Stimulated activated CD8-positive, alpha-beta memory T cell treated with anti-CD3 and anti-CD28 coated beads, Interleukin-15, amount 100 ng/mL, for 1 hour (primary cell): ENCODE data around the gene EIF4A2.
A peak's percentile ranks its signal among the peaks of the same experiment; 100 is the strongest.
"Not testable (repeated sequence)": the region's sequence is repeated elsewhere in the genome, so short reads cannot be mapped to it uniquely, and the experiment has no call there.

Experiments used
- DNase-seq: peaks from one replicate; pipeline ENCODE4 v3.0.0-alpha.2; 2020; ENCODE audit warnings: low read depth

EIF4A2 gene

DNA sequence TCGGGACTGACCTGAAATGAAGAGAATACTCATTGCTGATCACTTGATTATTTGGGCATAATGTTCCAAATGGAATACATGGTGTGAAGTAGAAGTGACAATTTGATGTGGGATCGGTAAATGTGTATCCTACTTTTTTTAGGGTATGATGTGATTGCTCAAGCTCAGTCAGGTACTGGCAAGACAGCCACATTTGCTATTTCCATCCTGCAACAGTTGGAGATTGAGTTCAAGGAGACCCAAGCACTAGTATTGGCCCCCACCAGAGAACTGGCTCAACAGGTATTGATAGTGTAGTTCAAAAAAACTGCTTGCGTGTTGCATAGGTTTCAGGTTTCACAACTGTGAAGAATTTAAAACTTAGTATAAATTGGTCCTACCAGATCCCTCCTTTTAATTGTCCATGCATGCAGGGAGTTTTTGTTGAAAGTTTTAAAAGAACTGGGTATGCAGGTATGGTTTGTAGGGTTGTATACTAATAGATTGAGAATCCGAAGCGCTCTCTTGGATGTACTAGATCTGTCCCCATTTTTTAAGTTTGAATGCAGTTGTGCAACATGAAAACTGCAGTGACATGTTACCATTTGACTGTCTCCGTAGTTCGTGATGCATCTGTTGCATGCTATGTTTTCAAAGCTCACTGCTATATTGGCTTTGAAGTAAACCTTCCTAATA lies 1.6 kb downstream of the EIF4A2 start:
- no peak for DNase-seq

DNA sequence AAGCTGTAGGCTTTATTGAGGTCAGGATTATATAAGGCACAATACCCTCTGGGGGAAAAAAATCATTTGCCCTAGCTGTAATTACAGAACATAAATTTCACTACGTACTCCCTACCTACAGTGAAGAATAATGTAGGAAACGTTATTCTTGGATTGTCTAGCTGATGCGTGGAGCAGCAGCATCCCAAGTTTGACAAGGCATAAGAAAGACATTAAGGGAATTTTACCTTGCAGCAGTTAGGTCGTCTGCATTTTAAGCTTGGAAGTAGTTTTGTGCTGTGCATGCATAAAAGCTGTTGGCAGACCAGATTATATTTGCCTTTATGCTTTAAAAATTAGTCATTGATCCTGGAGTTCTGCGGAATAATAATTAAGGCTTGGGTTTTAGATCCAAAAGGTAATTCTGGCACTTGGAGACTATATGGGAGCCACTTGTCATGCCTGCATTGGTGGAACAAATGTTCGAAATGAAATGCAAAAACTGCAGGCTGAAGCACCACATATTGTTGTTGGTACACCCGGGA lies 2.2 kb downstream of the EIF4A2 start:
- DNase-seq = no peak

DNA sequence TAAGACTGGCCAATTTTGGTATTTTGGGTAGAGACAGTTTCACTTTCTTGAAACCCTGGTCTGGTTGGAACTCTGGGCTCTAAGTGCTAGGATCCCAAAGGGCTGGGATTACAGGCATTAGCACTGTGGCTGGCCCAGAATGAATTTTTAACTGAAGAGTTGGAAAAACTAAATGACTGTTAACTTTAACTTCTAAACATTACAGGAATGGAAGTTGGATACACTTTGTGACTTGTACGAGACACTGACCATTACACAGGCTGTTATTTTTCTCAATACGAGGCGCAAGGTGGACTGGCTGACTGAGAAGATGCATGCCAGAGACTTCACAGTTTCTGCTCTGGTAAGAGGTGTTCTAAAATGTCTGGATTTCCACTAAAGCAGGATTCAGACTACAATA lies 3.5 kb downstream of the EIF4A2 start:
- no peak for DNase-seq

DNA sequence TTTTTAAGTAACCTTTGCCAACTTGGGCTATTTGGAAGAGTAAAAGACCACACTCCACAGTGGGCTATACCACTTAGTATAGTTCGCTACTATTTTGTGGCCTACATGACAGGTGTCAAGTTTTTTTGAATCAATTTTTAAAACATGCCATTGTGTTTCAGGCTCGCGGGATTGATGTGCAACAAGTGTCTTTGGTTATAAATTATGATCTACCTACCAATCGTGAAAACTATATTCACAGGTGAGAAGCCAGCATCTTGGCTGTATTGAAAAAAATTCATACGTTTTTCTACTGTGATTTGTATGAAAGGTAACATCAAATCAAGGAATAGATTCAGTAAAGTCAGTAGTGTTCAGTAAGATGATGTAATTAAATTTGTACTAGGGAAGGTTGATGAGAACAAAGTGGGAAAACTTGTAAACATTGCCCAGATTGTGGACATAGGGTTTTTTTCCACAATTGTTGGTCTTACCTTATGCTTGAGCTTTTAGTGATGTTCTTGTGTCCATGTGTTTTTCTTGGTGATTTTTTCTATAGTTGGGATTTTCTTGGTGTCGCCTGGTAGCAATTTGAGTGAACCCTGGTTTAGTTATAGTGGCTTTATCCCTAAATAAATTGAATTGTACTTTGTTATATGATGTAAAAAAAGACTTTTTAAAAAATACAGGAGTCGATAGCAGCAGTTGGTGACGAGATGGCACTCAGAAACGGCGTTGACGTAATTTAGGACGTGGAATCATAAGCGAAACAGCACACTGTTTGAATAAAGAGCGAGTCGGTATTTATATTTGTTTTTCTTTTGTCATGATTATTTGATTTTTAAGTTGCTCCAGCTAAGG lies 4.5 kb downstream of the EIF4A2 start:
- DNase-seq = no peak

DNA sequence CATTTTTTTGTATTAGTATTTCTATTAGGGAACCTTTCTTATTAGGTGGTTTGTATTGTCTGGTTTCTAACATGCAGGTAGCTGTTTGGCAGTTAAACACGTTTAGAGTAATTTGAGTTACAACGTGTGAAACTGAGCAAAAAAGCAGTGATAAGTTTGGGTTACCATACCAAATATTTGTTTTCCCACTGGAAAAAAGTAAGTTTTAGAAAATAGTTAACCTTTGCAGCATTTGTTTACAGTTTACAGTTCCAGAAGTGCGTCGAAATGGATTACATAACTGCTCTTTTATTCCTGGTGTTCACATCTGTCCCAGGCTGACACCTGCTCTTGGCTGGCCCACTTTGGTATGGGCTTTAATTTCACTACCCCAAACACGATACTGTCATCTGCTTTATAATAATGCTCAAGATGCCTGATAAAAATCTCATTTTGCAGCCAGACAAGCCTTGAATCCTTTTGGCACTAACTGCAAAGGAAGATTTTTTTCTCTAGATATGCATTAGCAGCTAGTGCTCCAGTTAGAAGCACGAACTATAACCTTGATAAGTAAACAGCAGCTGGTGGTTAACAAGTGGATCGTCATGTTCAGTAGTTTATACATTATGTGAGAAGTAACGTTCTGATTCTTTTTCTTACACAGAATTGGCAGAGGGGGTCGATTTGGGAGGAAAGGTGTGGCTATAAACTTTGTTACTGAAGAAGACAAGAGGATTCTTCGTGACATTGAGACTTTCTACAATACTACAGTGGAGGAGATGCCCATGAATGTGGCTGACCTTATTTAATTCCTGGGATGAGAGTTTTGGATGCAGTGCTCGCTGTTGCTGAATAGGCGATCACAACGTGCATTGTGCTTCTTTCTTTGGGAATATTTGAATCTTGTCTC lies 5.3 kb downstream of the EIF4A2 start:
- no peak for DNase-seq

DNA sequence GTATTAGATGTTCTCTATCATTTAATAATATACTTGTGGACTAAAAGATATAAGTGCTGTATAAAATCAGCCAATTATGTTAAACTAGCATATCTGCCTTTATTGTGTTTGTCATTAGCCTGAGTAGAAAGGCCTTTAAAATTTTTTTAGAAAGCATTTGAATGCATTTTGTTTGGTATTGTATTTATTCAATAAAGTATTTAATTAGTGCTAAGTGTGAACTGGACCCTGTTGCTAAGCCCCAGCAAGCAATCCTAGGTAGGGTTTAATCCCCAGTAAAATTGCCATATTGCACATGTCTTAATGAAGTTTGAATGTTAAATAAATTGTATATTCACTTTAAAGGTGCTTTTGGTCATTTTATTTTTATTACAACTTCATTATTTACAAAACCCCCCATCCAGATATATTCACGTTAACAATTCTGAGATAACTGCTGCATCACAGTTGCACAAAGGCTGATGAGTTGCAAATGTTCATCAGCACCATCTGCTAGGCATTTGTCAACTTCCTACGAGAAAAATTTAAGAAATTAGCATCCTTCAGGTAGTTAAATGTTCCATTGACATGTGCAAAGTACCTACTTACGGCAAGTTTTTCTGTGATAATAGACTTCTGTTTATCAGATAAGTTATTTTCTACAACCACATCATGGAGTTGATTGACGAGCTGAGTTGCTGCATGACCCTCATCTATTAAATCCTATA lies 6.3 kb downstream of the EIF4A2 start:
- no peak for DNase-seq

DNA sequence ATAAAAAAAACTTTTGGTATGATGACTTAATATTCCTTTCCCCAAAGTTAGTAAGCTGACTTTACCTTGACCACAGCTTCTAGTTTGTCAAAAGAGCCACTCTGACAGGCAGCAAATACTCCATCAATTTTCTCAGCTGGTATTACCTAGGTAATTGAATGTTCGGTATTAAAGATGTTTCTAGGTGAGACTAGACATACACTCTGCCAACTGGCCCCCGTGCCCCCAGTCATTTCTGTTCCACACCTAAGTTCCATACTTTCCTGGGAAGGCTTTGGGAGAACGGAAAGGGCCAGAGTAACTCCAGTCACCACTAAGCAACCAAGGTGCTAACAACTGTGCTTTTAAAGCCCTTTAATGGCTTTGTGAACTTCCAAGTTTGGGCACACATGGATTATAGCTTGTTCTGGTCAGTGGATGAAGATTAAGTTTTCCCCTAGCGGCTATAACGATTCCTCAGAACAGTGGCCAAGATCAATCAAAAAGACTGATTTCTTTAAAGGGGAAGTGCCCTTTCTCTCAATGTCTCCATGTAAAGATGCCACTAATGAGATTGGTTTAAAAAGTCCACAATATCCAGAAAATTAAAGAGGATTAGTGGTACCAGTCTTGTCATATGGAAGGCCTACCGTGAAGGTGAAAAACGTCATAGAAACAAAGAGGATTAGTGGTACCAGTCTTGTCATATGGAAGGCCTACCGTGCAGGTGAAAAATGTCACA lies 7.0 kb downstream of the EIF4A2 start:
- DNase-seq = no peak

DNA sequence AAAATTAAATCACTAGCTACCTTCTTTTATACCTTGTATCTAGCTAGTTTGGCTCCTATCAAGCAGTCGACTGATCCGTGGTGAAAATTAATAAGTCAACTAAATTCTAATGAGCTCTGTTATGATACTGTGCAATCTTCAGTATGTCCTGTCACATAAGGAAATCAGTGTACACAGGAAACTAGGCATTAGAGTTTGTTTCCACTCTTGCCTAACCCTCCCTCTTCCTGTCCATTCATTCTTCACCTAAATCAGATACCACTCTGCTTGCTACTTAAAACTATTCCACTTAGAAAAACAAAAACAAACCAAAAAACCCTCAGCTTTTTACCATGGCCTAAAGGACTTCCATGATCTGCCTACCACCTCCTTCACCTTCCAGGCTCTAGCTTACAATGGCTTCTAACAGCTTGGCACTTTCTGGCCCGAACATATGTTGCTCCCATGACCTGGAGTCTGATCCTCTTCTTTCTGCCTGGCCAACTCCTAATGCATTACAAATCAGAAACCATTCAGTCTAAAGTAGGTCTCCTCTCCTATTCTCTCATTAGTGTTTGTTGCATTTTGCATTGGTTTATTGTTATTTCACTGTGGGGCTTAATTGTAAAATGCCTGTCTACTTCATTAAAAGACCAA lies 15.0 kb downstream of the EIF4A2 start:
- DNase-seq = no peak

DNA sequence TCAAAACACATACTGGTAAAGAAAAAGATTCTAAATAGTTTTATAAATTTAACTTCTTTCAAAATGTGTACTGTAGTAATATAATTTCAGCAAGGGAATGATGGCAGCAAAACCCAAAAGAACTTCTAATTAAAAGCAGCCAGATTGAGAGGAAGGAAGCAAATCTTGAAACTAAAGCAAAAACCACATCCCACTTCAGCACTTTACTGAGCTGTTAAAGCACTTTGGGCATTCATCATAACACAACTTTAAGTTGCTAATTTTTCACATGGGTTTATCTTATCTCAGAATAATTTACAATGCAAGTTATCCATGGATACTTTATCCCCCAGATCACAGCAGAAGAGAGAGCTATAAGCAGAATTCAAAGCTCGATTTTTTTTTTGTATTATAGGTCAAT lies 16.9 kb downstream of the EIF4A2 start:
- DNase-seq = no peak

DNA sequence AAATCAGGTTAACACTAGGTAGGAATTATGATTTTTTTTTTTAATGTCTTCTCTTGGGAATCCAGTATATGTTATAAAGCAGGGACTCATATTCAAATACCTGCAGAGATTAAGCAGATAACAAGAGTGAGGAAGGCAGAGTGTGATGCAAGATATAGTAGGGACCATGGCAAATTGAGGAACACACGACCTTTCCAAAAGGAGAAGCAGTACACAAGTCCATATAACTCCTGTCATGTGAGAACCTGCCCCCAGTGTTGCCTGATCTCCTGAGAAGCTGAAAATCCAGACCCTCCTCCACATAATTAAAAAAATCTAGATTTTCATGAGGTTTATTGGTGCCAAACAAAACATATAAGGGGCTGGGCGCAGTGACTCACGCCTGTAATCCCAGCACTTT lies 19.3 kb downstream of the EIF4A2 start:
- DNase-seq = no peak

DNA sequence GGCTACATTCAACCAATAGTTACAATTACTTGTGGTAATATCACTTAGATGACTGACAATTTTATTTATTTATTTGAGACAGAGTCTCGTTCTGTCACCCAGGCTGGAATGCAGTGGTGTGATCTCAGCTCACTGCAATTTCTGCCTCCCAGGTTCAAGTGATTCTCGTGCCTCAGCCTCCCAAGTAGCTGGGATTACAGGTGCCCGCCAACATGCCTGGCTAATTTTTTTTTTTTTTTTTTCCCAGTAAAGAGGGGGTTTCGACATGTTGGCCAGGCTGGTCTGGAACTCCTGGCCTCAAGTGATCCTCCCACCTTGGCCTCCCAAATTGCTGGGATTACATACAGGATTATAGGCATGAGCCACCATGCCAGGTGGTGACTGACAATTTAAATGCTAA lies 20.1 kb downstream of the EIF4A2 start:
- not testable (repeated sequence) for DNase-seq

DNA sequence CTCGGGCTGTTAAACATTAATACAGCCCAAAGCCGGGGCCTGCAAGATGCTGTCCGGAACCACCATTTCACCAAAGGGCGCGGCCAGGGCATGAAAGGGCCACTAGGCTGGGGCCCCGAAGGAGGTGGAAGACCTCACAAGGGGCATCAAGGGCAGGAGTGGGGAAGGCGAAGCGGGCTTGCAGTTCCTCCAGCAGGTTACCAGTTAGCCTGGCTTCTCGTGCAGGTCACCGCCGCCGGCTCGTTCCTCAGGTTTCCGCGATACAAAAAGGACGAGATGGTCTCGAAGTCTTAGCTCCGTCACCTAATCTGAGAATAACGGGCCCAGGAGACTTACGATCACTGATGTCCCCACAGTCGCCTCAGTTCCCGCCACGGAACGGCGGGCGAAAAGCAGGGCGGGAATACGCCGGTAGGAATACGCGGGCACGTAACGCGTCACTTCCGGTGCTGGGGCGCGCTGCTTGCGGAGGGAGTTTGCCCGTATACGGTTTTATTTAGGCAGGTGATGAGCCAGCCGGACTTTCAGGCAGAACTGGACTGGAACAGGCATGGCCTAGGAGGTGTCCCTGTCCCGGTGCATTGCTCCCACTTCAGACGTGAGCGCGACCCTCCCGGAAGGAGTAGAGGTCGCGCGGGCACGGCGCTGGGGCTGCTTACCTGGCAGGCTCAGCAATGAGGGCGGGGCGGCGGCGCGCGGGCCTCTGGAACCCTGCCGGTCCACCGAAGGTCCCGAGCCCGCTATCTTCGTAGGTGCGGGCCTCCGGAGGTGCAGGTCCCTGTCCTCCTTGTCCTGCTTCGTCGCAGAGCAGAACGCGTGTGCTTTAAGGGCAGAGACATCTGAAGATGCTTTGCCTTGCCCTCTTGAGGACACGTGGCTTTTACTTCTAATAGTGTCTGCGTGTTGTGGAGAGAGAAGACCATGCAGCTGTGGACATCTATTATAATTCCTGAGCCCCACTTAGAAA lies 23.0 kb downstream of the EIF4A2 start, which contains the start of gene RFC4:
RFC4 (minus strand) TSS at position 394 of the 967 bp plus-strand sequence. CDS start 1,769 bp downstream, outside the sequence.
- DNase-seq = peak; percentile 71

DNA sequence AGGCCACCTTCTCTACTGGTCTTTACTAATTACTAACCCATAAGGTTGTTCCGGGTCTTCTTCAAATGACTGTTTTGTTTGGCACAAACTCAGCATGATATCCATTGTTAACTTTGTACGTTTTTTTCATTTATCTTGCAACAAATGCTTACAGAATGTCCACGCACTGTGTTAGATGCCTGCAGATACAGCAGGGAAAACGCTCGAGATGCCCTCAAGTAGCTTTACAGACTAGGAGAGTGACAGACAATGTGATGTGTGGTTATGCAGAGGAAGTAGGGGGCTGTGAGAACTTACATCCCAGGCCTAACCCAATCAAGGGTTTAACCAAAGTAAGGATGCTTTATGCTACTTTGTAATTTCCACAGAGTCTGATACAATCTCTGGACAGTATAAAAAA lies 23.9 kb downstream of the EIF4A2 start:
- DNase-seq = no peak

DNA sequence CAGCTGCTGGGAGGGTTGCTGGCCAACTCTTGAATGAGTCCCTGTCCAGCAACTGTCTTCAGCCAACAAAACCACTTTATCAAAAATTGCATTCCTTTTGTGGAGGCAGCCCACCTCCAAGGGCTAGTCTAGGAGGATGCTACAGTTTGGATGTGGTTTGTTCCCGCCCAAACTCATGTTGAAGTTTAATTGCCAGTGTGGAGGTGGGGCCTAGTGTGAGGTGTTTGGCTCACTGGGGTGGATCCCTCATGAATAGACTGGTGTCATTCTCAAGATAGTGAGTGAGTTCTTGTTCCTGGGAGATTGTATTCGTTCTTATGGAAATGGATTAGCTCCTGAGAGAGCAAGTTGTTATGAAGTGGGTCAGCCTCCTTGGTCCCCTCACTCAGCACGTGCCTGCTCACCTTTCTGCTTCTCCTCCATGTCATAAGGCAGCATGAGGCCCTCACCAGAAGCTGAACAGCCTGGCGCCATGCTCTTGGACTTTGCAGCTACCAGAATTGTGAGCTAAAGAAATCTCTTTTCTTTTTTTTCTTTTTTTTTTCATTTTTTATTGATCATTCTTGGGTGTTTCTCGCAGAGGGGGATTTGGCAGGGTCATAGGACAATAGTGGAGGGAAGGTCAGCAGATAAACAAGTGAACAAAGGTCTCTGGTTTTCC lies 27.1 kb downstream of the EIF4A2 start:
- no peak for DNase-seq

DNA sequence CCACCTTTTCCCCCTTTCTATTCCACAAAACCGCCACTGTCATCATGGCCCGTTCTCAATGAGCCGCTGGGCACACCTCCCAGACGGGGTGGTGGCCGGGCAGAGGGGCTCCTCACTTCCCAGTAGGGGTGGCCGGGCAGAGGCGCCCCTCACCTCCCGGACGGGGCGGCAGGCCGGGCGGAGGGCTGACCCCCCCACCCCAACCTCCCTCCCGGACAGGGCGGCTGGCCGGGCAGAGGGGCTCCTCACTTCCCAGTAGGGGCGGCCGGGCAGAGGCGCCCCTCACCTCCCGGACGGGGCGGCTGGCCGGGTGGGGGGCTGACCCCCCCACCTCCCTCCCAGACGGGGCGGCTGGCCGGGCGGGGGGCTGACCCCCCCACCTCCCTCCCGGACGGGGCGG lies 27.9 kb downstream of the EIF4A2 start:
- not testable (repeated sequence) for DNase-seq

DNA sequence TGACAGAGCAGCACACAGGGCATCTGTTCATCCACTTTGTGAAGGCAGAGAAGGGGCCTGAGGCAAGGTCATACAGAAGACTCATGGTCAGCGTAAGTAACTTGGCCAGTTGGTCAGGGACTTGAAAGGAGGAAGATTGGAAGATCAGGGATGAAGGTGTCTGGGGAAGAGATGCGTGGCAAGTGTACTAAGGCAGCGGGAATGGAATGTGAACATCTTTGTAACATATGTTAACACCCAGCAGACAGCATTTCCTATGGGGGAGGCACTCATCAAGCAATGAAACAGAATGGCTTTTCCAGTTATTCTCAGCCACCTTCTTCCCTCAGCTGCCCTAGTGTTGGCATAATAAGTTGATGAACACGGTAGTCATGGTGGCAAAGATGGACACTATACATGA lies 30.7 kb downstream of the EIF4A2 start:
- no peak for DNase-seq

DNA sequence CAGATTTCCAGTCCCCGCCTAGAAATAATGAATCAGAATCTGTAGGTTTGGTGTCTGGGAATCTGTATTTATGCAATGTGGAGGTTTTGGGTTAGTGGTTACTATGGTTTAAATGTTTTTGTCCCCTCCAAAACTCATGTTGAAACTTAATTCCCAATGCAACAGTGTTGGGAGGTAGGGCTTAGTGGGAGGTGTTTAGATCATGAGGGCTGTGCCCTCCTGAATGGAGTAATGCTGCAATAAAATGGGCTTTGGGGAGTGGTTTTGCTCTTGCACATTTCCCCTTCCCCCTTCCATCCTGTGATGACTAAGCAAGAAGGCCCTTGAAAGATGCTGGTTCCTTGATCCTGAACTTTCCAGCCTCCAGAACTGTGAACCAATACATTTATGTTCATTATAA lies 32.1 kb downstream of the EIF4A2 start:
- no peak for DNase-seq

DNA sequence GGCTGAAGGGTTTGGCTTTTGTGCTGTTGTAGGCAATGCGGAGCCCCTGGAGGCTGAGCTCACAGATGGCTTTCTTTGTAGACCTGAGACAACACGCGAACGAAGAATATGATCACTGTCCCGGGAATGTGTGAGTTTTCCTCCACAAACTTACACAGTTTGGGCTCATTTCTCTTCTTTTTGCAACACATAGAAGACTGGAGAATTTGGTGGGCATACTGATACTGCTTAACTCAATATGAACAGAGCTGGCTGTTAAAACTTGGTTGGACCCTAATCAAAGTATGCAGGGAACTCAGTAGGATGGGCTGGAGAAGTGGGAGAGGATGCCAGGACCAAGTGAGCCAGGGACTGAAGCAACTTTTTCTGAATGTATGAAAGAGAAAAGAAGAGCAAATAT lies 35.1 kb downstream of the EIF4A2 start:
- DNase-seq = no peak

DNA sequence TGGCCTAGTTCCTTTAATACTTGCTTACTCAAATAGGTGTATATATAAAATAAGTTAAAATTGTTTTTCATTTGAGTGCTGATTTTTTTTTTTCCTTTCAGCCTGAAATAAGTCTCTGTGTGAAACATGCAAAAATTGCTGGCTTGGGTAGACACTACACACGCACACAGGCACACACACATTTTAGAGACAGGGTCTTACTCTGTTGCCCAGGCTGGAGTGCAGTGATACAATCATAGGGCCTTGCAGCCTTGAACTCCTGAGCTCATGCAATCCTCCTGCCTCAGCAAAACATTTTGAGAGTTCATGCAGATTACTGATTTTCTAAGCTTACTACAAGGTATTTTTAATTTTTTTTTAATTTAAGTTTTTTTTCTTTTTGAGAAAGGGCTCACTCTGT lies 35.6 kb downstream of the EIF4A2 start:
- no peak for DNase-seq
